H1 (cell line): ENCODE data around the gene CLRN1. TPM values are rescaled to one million over a fixed set of nuclear protein-coding genes. Genes with fewer than 3 reads are reported as not detected.

Experiments used
- BACH1 ChIP-seq: IDR thresholded peaks from 2 replicates; pipeline ENCODE4 v1.6.1; 2012; ENCODE audit warnings: low read length, improper control_type of control experiment
- SP2 ChIP-seq: IDR thresholded peaks from 2 replicates; pipeline ENCODE4 v1.6.1; 2012; ENCODE audit warnings: mild to moderate bottlenecking, low read length, inconsistent platforms
- TEAD4 ChIP-seq: IDR thresholded peaks from 2 replicates; pipeline ENCODE4 v1.6.1; 2012; ENCODE audit warnings: low read depth, low read length, inconsistent platforms, mixed read lengths
- polyA plus RNA-seq, 7 experiments: library from polyadenylated mRNA; depleted of rRNA in 3 of 7; stranded (reverse) in 5 of 7; unstranded in 2 of 7; fragments of >200 nt in 5 of 7; fragments of 200-250 nt in 2 of 7; gene quantifications; 1 replicate in 5 of 7; 2 replicates in 1 of 7; 4 replicates in 1 of 7; pipeline versions ENCODE4 v1.2.1 to v1.2.3, GENCODE V29; 2011 to 2013; ENCODE audit warnings: missing spikeins in 2 of 7, mixed read lengths in 2 of 7
- total RNA-seq: library from RNA; stranded (reverse); fragmentation: NEBNext Ultra II Directional; extraction: Animal tissue kit (Norgen Biotek cat#: 25700); gene quantifications from 2 replicates; pipeline ENCODE4 v1.2.1, GENCODE V29; 2021

The CLRN1 gene
- total and polyA plus RNA-seq, 2 of the 8 experiments (the other 6 are each of a cell fraction or from before 2014, with no cell fraction given): 0.20 to 0.35 TPM

- TF ChIP-seq TEAD4: no peak
- TF ChIP-seq BACH1: no peak
- TF ChIP-seq SP2: no peak
Observed at GRCh38 chr3:150911771-150912170, 60.8 kb downstream of the CLRN1 start (continued).
